Measurements from ENCODE around the gene FASTK.

Gene FASTK

GRCh38 chr7:151099486-151100211 lies 19.0 kb upstream of the FASTK start:
- no peak for DNase-seq (ENCODE audit: low spot score)

- DNase-seq (ENCODE audit: low spot score) = no peak
Measured at GRCh38 chr7:151095828-151096475, 15.3 kb upstream of the FASTK start.

GRCh38 chr7:151095123-151095797 lies 14.7 kb upstream of the FASTK start:
- DNase-seq (ENCODE audit: low spot score) = no peak

- DNase-seq (ENCODE audit: low spot score) = no peak
Measured at GRCh38 chr7:151094675-151095074, 14.1 kb upstream of the FASTK start.

GRCh38 chr7:151093748-151094147 lies 13.1 kb upstream of the FASTK start:
- no peak for DNase-seq (ENCODE audit: low spot score)

- DNase-seq (ENCODE audit: low spot score) = no peak
Measured at GRCh38 chr7:151091988-151092387, 11.4 kb upstream of the FASTK start.

- no peak for DNase-seq (ENCODE audit: low spot score)
Measured at GRCh38 chr7:151091431-151091830, 10.8 kb upstream of the FASTK start.

GRCh38 chr7:151091003-151091402 lies 10.4 kb upstream of the FASTK start:
- DNase-seq (ENCODE audit: low spot score) = no peak

GRCh38 chr7:151089893-151090730 lies 9.5 kb upstream of the FASTK start:
- no peak for DNase-seq (ENCODE audit: low spot score)

- DNase-seq (ENCODE audit: low spot score) = peak; percentile 45
Measured at GRCh38 chr7:151088856-151089699, 8.5 kb upstream of the FASTK start.

GRCh38 chr7:151088019-151088855 lies 7.6 kb upstream of the FASTK start:
- DNase-seq (ENCODE audit: low spot score) = no peak

GRCh38 chr7:151087245-151088018 lies 6.8 kb upstream of the FASTK start:
- no peak for DNase-seq (ENCODE audit: low spot score)

- no peak for DNase-seq (ENCODE audit: low spot score)
Measured at GRCh38 chr7:151086802-151087244, 6.2 kb upstream of the FASTK start.

- DNase-seq (ENCODE audit: low spot score) = peak; percentile 49
Measured at GRCh38 chr7:151085691-151086620, 5.3 kb upstream of the FASTK start, which contains the start of gene AGAP3. Gene AGAP3 (plus strand): TSS chr7:151086475. CDS start chr7:151086742, 267 bp downstream.

GRCh38 chr7:151085329-151085690 lies 4.7 kb upstream of the FASTK start:
- DNase-seq (ENCODE audit: low spot score) = no peak

GRCh38 chr7:151083824-151084160 lies 3.2 kb upstream of the FASTK start:
- DNase-seq (ENCODE audit: low spot score) = no peak

- no peak for DNase-seq (ENCODE audit: low spot score)
Measured at GRCh38 chr7:151083071-151083823, 2.6 kb upstream of the FASTK start, which contains the start of gene TMUB1. Gene TMUB1 (minus strand): TSS chr7:151083493. CDS start chr7:151082563, 930 bp downstream.

All from COLO829 (cell line).